Stimulated activated CD4-positive, alpha-beta T cell treated with anti-CD3 and anti-CD28 coated beads, TNF-alpha, amount 100 ng/mL, for 48 hours (primary cell): ENCODE data around the gene CD72.
A peak's percentile ranks its signal among the peaks of the same experiment; 100 is the strongest.
"Not testable (repeated sequence)": the region's sequence is repeated elsewhere in the genome, so short reads cannot be mapped to it uniquely, and the experiment has no call there.

Experiments
- DNase-seq, 3 donors: peaks; one replicate each; pipeline ENCODE4 v3.0.0-alpha.2; 2020; ENCODE audit warnings: low read depth in 3 of 3

CD72 gene

GRCh38 chr9:35598866-35599590 lies 19.2 kb downstream of the CD72 start:
- DNase-seq: no peak

- DNase-seq: not testable (repeated sequence)
Measured at GRCh38 chr9:35596907-35597306, 21.3 kb downstream of the CD72 start.

GRCh38 chr9:35594471-35594870 lies 23.7 kb downstream of the CD72 start:
- no peak for DNase-seq

- no peak for DNase-seq
Measured at GRCh38 chr9:35593581-35593980, 24.6 kb downstream of the CD72 start.

GRCh38 chr9:35588506-35588905 lies 29.7 kb downstream of the CD72 start:
- DNase-seq: not testable (repeated sequence)

GRCh38 chr9:35584681-35585080 lies 33.5 kb downstream of the CD72 start:
- DNase-seq: not testable (repeated sequence)

- DNase-seq: not testable (repeated sequence)
Measured at GRCh38 chr9:35583521-35583920, 34.7 kb downstream of the CD72 start.

GRCh38 chr9:35579659-35580227 lies 38.5 kb downstream of the CD72 start:
- not testable (repeated sequence) for DNase-seq

GRCh38 chr9:35579130-35579529 lies 39.1 kb downstream of the CD72 start:
- DNase-seq: peak; percentile 14 to 21 (median 20)

- no peak for DNase-seq
Measured at GRCh38 chr9:35577486-35577885, 40.7 kb downstream of the CD72 start.

- no peak for DNase-seq
Measured at GRCh38 chr9:35575478-35575877, 42.7 kb downstream of the CD72 start.

- no peak for DNase-seq
Measured at GRCh38 chr9:35574578-35575122, 43.6 kb downstream of the CD72 start.

- DNase-seq: peak in 2 of 3 donors; percentile 20 to 44
Measured at GRCh38 chr9:35570709-35571504, 47.3 kb downstream of the CD72 start.

GRCh38 chr9:35569206-35569605 lies 49.0 kb downstream of the CD72 start:
- DNase-seq: no peak

- no peak for DNase-seq
Measured at GRCh38 chr9:35568196-35568595, 50.0 kb downstream of the CD72 start.

- DNase-seq: no peak
Measured at GRCh38 chr9:35566417-35566816, 51.8 kb downstream of the CD72 start.

- DNase-seq: no peak
Measured at GRCh38 chr9:35564658-35565061, 53.6 kb downstream of the CD72 start.

GRCh38 chr9:35563791-35564197 lies 54.4 kb downstream of the CD72 start:
- DNase-seq: no peak

GRCh38 chr9:35562895-35563780 lies 55.1 kb downstream of the CD72 start:
- DNase-seq: no peak

- DNase-seq: no peak
Measured at GRCh38 chr9:35561468-35562261, 56.5 kb downstream of the CD72 start.
